Mesendoderm (in vitro differentiated cells): ENCODE measurements around the gene SKI.
A peak's percentile ranks its signal among the peaks of the same experiment; 100 is the strongest.

Source experiments
- DNase-seq: peaks from one replicate; pipeline ENCODE4 v3.0.0; 2013
- H2AK5ac ChIP-seq: 2 replicates; pipeline ENCODE4 v1.6.1; 2013; ENCODE audit warnings: low read length, inconsistent platforms
- H2BK120ac ChIP-seq: 2 replicates; pipeline ENCODE4 v1.6.1; 2013; ENCODE audit warnings: low read depth, mild to moderate bottlenecking, low read length, moderate library complexity, mixed read lengths
- H2BK15ac ChIP-seq: replicated peaks from 2 replicates; pipeline ENCODE4 v1.6.1; 2013; ENCODE audit warnings: low read depth, mild to moderate bottlenecking, moderate library complexity
- H2BK5ac ChIP-seq: 2 replicates; pipeline ENCODE4 v1.6.1; 2013; ENCODE audit warnings: low read length, inconsistent platforms
- H3K18ac ChIP-seq: 2 replicates; pipeline ENCODE4 v1.6.1; 2013; ENCODE audit warnings: mild to moderate bottlenecking, low read length, mixed read lengths
- H3K23ac ChIP-seq: one replicate; pipeline ENCODE4 v1.6.1; 2013; ENCODE audit warnings: low read length
- H3K27ac ChIP-seq: 2 replicates; pipeline ENCODE4 v1.5.1; 2013; ENCODE audit warnings: low read depth, mild to moderate bottlenecking, inconsistent platforms, low read length, moderate library complexity
- H3K27me3 ChIP-seq: 2 replicates; pipeline ENCODE4 v1.6.1; 2013; ENCODE audit warnings: low read length, control low read depth, mild to moderate bottlenecking, inconsistent platforms; ENCODE audit not compliant: insufficient read depth, poor library complexity
- H3K36me3 ChIP-seq: 2 replicates; pipeline ENCODE4 v1.6.1; 2013; ENCODE audit warnings: low read length, inconsistent platforms; ENCODE audit not compliant: control insufficient read depth, insufficient read depth
- H3K4ac ChIP-seq: one replicate; pipeline ENCODE4 v1.6.1; 2013; ENCODE audit warnings: low read depth, mild to moderate bottlenecking, low read length, moderate library complexity
- H3K4me1 ChIP-seq: 2 replicates; pipeline ENCODE4 v1.6.1; 2013; ENCODE audit warnings: low read depth, low read length, inconsistent platforms; ENCODE audit not compliant: control insufficient read depth
- H3K4me2 ChIP-seq: 2 replicates; pipeline ENCODE4 v1.6.1; 2013; ENCODE audit warnings: low read length
- H3K4me3 ChIP-seq: 2 replicates; pipeline ENCODE4 v1.5.1; 2013; ENCODE audit warnings: mild to moderate bottlenecking, low read length
- H3K56ac ChIP-seq: one replicate; pipeline ENCODE4 v1.6.1; 2013; ENCODE audit warnings: low read length
- H3K79me1 ChIP-seq: 2 replicates; pipeline ENCODE4 v1.6.1; 2013; ENCODE audit warnings: low read length, inconsistent platforms
- H3K79me2 ChIP-seq: 2 replicates; pipeline ENCODE4 v1.6.1; 2013; ENCODE audit warnings: mild to moderate bottlenecking, low read length; ENCODE audit not compliant: control insufficient read depth, insufficient read depth
- H3K9ac ChIP-seq: 2 replicates; pipeline ENCODE4 v1.6.1; 2013; ENCODE audit warnings: low read length, inconsistent platforms
- H4K5ac ChIP-seq: one replicate; pipeline ENCODE4 v1.6.1; 2013; ENCODE audit warnings: low read length
- H4K8ac ChIP-seq: one replicate; pipeline ENCODE4 v1.6.1; 2013; ENCODE audit warnings: low read depth, mild to moderate bottlenecking, control low read depth, low read length, moderate library complexity
- WGBS: extraction: QIAGEN DNeasy Blood & Tissue Kit; methylation state at CpG from one replicate; pipeline ENCODE4 v1.1.7; 2013; ENCODE audit warnings: low lambda C conversion rate, missing lambda C conversion rate; ENCODE audit not compliant: insufficient coverage; ENCODE audit errors: extremely low coverage; 5-methylcytosine and 5-hydroxymethylcytosine counted together

The SKI gene

DNA sequence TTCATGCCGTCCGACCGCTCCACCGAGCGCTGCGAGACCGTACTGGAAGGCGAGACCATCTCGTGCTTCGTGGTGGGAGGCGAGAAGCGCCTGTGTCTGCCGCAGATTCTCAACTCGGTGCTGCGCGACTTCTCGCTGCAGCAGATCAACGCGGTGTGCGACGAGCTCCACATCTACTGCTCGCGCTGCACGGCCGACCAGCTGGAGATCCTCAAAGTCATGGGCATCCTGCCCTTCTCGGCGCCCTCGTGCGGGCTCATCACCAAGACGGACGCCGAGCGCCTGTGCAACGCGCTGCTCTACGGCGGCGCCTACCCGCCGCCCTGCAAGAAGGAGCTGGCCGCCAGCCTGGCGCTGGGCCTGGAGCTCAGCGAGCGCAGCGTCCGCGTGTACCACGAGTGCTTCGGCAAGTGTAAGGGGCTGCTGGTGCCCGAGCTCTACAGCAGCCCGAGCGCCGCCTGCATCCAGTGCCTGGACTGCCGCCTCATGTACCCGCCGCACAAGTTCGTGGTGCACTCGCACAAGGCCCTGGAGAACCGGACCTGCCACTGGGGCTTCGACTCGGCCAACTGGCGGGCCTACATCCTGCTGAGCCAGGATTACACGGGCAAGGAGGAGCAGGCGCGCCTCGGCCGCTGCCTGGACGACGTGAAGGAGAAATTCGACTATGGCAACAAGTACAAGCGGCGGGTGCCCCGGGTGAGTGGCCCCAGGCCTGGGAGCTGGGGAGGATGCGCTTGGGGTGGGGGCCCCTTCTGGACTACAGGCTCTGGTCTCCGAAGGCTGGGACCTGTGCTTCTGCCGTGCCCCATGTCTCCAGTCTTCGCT lies 1.1 kb downstream of the SKI start:
- H3K27me3 ChIP-seq = no peaks in the 10 kb centered on the region
- H3K9ac ChIP-seq = peak overlapping the region; percentile 97
- peaks cover 6% of the 10 kb centered on the region for H3K79me1 ChIP-seq
- H4K8ac ChIP-seq = no peak overlapping the region
- no peak overlapping the region for H3K4ac ChIP-seq
- H4K5ac ChIP-seq = no peak overlapping the region
- no peak overlapping the region for H3K27ac ChIP-seq
- peak overlapping the region; percentile 100 for H3K23ac ChIP-seq
- peak; percentile 70 for DNase-seq
- no peaks in the 10 kb centered on the region for H3K36me3 ChIP-seq
- H2BK5ac ChIP-seq = no peak overlapping the region
- no peak overlapping the region for H3K18ac ChIP-seq
- H3K56ac ChIP-seq = peak overlapping the region; percentile 98
- no CpG with 5 or more reads among the region's 77 CpGs for WGBS
- H3K4me2 ChIP-seq = peak overlapping the region; percentile 96
- H3K4me1 ChIP-seq = peaks cover 9% of the 10 kb centered on the region
- H2BK15ac ChIP-seq = no peak overlapping the region
- H3K79me2 ChIP-seq = peaks cover 57% of the 10 kb centered on the region
- H2AK5ac ChIP-seq = peak overlapping the region; percentile 45
- no peak overlapping the region for H2BK120ac ChIP-seq
- peak overlapping the region; percentile 93 for H3K4me3 ChIP-seq

DNA sequence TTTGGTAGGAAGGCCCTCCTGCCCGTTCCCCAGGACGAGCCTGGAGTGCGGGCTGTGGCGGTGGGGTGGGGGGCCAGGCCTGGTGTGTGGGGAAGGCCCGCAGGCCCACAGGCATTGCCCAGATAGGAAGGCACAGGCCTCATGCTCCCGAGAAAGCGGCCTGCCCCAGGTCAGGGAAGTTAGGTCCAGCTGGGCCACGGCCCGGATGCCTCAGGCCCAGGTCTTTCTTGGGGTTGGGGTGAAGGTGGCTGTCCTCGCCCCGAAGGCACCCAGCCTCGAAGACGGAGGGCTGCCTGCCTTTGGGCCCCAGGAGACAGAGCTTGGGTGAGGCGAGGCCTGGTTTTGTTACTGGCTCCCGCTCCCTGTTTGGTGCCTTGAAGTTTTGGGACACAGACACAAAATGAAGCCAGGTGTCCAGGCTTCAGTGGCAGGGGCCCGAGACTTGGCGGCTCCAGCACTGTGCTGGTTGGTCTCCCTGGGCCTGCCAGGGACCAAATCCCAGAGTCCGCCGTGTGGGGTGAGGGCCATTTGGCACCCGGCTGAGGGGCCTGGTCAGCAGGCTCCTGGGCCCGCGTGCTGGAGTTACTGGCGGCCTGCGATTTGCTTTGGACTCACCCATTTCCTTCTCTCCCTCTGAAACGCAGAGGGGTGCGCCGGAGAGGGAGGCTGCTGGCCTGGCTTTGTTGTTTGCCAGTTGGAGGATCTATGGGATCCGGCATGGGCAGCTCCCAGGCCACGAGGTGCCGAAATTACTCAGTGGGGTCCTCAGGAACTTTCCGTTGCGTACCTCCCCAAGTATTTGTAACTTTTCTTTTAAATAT lies 2.0 kb downstream of the SKI start:
- H2BK120ac ChIP-seq = no peak overlapping the region
- H3K4me2 ChIP-seq = peak overlapping the region; percentile 96
- no peak overlapping the region for H2BK5ac ChIP-seq
- no peak overlapping the region for H3K27ac ChIP-seq
- H2AK5ac ChIP-seq = no peak overlapping the region
- peaks cover 10% of the 10 kb centered on the region for H3K4me1 ChIP-seq
- peak overlapping the region; percentile 97 for H3K23ac ChIP-seq
- peaks cover 6% of the 10 kb centered on the region for H3K79me1 ChIP-seq
- H4K8ac ChIP-seq = no peak overlapping the region
- H3K27me3 ChIP-seq = no peaks in the 10 kb centered on the region
- no peak overlapping the region for H2BK15ac ChIP-seq
- H3K18ac ChIP-seq = no peak overlapping the region
- no CpG with 5 or more reads among the region's 32 CpGs for WGBS
- peak overlapping the region; percentile 93 for H3K4me3 ChIP-seq
- no peak for DNase-seq
- H4K5ac ChIP-seq = no peak overlapping the region
- H3K4ac ChIP-seq = no peak overlapping the region
- peak overlapping the region; percentile 97 for H3K9ac ChIP-seq
- H3K56ac ChIP-seq = peak overlapping the region; percentile 98
- peaks cover 65% of the 10 kb centered on the region for H3K79me2 ChIP-seq
- no peaks in the 10 kb centered on the region for H3K36me3 ChIP-seq

DNA sequence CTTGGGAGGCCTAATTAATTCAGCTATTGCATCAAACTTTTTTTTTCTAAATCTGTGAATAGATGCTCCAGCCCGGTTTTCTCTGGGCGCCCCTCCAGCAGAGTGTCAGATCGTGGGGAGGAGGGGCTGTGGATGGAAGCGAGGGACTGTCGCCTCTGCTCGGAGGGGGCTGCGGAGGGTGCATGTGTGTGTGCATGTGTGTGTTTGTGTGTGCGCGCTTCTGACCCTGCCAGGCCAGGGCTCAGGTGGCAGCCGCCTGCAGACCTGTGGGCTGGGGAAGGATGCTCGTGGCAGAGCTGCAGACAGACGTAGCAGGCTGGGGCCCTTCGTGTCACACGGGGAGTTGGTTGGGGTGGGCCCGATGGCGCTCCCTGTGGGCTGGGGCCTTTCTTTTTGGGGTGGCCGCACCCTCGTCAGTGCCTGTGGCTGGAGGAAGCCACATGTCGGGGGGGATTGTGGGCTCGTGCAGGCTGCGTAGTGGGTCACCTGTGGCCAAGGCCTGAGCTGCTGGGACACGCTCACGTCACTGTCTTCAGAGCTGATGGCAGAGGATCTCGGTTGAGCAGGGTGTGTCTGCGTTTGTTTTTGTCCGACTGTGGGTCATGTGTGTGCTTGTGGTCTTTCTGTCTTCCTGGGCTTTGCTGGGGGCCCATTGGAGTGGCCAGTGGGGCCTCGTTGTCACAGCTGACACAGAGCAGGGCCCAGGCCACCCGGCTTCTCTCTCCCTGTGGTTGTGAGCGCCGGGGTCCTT lies 2.8 kb downstream of the SKI start:
- Histone ChIP-seq H3K4ac (no peak overlapping the region), H3K79me2 (peaks cover 73% of the 10 kb centered on the region), H3K56ac (peak overlapping the region; percentile 98), H3K79me1 (peaks cover 6% of the 10 kb centered on the region), H3K18ac (no peak overlapping the region), H2BK15ac (no peak overlapping the region), H2AK5ac (no peak overlapping the region), H3K9ac (peak overlapping the region; percentile 97), H3K27me3 (no peaks in the 10 kb centered on the region), H2BK5ac (no peak overlapping the region), H4K5ac (no peak overlapping the region), H3K36me3 (no peaks in the 10 kb centered on the region), H4K8ac (no peak overlapping the region), H3K4me2 (peak overlapping the region; percentile 96), H3K23ac (no peak overlapping the region), H3K27ac (no peak overlapping the region), H2BK120ac (no peak overlapping the region), H3K4me3 (peak overlapping the region; percentile 93), H3K4me1 (peaks cover 10% of the 10 kb centered on the region)
- no peak for DNase-seq
- no CpG with 5 or more reads among the region's 30 CpGs for WGBS

DNA sequence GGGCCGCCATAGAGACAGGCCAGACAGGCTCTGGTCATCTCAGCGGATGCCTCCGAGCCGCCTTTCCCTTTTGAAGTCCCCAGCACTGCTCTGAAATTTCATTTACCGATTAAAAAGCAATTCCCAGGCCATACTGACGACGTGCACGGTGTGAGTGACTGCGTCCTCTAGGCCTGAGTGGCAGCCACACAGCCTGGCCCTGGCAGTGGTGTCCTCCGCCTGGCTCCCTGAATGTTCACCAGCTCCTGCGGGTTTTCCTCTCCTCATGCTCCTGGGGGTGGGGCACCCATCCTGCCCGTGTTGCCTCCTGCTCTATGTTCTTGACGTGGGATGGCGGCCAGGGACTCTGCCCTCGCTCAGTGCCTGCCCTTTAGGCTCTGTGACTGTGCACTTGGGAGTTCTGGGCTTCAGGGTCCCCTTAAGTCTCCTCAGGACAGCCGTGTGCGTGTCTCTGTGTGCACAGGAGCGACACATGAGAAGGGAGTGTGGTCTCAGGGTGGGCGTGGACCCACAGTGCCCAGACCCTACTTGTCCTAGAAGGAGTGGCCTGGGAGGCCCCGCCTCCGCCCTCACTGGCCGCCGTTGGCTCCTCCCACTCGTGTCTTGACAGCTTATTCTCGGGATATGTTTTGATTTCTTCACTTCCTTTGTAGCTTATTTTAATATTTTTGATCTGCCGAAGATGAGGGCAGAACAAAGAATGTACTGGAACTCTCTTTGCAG lies 3.6 kb downstream of the SKI start:
- WGBS = no CpG with 5 or more reads among the region's 26 CpGs
- H3K9ac ChIP-seq = peak overlapping the region; percentile 41
- no peak for DNase-seq

DNA sequence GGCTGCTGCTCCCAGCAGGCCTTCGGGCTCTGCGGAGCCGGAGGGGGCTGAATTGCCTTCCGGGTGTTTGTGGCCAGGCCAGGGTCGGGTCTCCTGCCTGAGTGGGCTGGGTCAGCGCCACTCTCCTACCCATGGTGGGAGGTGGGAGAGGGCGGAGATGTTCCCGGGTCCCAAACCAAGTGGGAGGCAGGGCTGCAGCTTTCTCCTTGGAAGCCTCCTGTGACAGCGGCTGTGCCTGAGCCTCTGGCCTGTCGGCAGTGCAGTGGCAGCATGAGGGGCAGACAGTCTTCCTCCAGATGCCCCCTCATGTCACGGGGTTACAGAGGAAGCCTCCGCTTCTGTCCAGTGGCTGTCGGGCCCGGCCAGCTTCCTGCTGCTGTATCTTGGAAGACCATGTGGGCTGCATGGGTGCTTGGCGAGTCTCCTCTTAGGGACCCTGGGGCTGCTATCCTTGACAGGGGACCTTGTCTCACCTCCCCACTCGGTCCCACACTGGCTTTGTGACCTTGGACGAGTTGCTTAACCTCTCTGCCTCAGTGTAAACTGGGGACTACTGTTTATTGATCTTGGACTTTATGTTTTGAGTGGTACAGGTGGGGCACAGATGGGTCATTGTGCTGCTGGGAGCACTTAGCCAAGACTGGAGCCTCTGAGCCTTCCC lies 4.3 kb downstream of the SKI start:
- Histone ChIP-seq H3K56ac (no peak overlapping the region), H3K36me3 (no peaks in the 10 kb centered on the region), H3K4me1 (peaks cover 12% of the 10 kb centered on the region), H2BK120ac (no peak overlapping the region), H2AK5ac (no peak overlapping the region), H3K27me3 (no peaks in the 10 kb centered on the region), H3K79me2 (peaks cover 86% of the 10 kb centered on the region), H4K8ac (no peak overlapping the region), H4K5ac (no peak overlapping the region), H2BK15ac (no peak overlapping the region), H3K79me1 (peaks cover 9% of the 10 kb centered on the region), H3K23ac (no peak overlapping the region), H3K27ac (no peak overlapping the region), H3K18ac (no peak overlapping the region), H3K4ac (no peak overlapping the region), H2BK5ac (no peak overlapping the region), H3K4me2 (no peak overlapping the region), H3K9ac (peak overlapping the region; percentile 12), H3K4me3 (no peak overlapping the region)
- no peak for DNase-seq
- no CpG with 5 or more reads among the region's 17 CpGs for WGBS

More for the DNA sequence above, 3.6 kb downstream of the SKI start:
- H2BK15ac ChIP-seq = no peak overlapping the region
- H3K27me3 ChIP-seq = no peaks in the 10 kb centered on the region
- H2BK120ac ChIP-seq = no peak overlapping the region
- H3K4me2 ChIP-seq = peak overlapping the region; percentile 29
- peaks cover 79% of the 10 kb centered on the region for H3K79me2 ChIP-seq
- no peaks in the 10 kb centered on the region for H3K36me3 ChIP-seq
- peak overlapping the region; percentile 98 for H3K56ac ChIP-seq
- H4K5ac ChIP-seq = no peak overlapping the region
- no peak overlapping the region for H3K4me3 ChIP-seq
- no peak overlapping the region for H3K4ac ChIP-seq
- H3K4me1 ChIP-seq = peaks cover 10% of the 10 kb centered on the region
- no peak overlapping the region for H4K8ac ChIP-seq
- H3K18ac ChIP-seq = no peak overlapping the region
- H3K23ac ChIP-seq = peak overlapping the region; percentile 68
- H3K79me1 ChIP-seq = peaks cover 8% of the 10 kb centered on the region
- no peak overlapping the region for H3K27ac ChIP-seq
- H2BK5ac ChIP-seq = no peak overlapping the region
- H2AK5ac ChIP-seq = no peak overlapping the region
